ENCODE data around the gene NMRK1. TPM values are rescaled to one million over a fixed set of nuclear protein-coding genes. Genes with fewer than 3 reads are reported as not detected.

Gene NMRK1
- total RNA-seq, 1 experiment from 2014 or later = 9.7 TPM

- no peak overlapping the region for H3K4me3 ChIP-seq (ENCODE audit: low read length)
- H3K9me3 ChIP-seq (ENCODE audit: low read length) = no peaks in the 10 kb centered on the region
- H3K4me2 ChIP-seq (ENCODE audit: low read length) = no peak overlapping the region
- TF ChIP-seq EZH2phosphoT487 (IDR thresholded peaks at IDR 0.05; ENCODE audit: borderline replicate concordance, low read length) (no peak), CTCF (conservative IDR thresholded peaks at IDR 0.05; ENCODE audit: low read depth, low read length) (no peak), EZH2 (IDR thresholded peaks at IDR 0.05; ENCODE audit: low read length, unreplicated experiment) (no peak)
- ChIA-PET CTCF (no interaction called here), POLR2A (ENCODE audit: unreplicated experiment) (no interaction called here)
- H2AFZ ChIP-seq (ENCODE audit: low read length) = no peak overlapping the region
- ATAC-seq (no peak), DNase-seq (no peak)
- no peaks in the 10 kb centered on the region for H3K27me3 ChIP-seq (ENCODE audit: low read length)
- no peak overlapping the region for H3K9ac ChIP-seq (ENCODE audit: low read length)
- no peaks in the 10 kb centered on the region for H4K20me1 ChIP-seq (ENCODE audit: low read length)
- no peaks in the 10 kb centered on the region for H3K9me2 ChIP-seq (replicated peaks; ENCODE audit: low read length)
- peaks cover 3% of the 10 kb centered on the region; the same call in 1 of the 2 replicates for H3K79me2 ChIP-seq (ENCODE audit: low read length)
- no peaks in the 10 kb centered on the region for H3K4me1 ChIP-seq (ENCODE audit: insufficient read depth, low read length)
- H3F3A ChIP-seq (ENCODE audit: low read length, unreplicated experiment) = no peaks in the 10 kb centered on the region
- H3K36me3 ChIP-seq (ENCODE audit: low read depth, low read length) = no peaks in the 10 kb centered on the region
- BruUV-seq (replicated peaks) = no TSS peak
- intact Hi-C loops (cut with micrococcal nuclease) = no loop called here
- H3K27ac ChIP-seq (ENCODE audit: low read length) = no peak overlapping the region
Observed at GRCh38 chr9:75117564-75117963, 29.6 kb upstream of the NMRK1 start.

- peaks cover 3% of the 10 kb centered on the region; the same call in 1 of the 2 replicates for H3K79me2 ChIP-seq (ENCODE audit: low read length)
- H2AFZ ChIP-seq (ENCODE audit: low read length) = no peak overlapping the region
Observed at GRCh38 chr9:75116306-75116705, 28.4 kb upstream of the NMRK1 start.

More at GRCh38 chr9:75116306-75116705, 28.4 kb upstream of the NMRK1 start:
- Histone ChIP-seq H3F3A (ENCODE audit: low read length, unreplicated experiment) (no peaks in the 10 kb centered on the region), H3K27me3 (ENCODE audit: low read length) (no peaks in the 10 kb centered on the region), H3K4me3 (ENCODE audit: low read length) (no peak overlapping the region), H4K20me1 (ENCODE audit: low read length) (no peaks in the 10 kb centered on the region), H3K9me2 (replicated peaks; ENCODE audit: low read length) (no peaks in the 10 kb centered on the region), H3K9me3 (ENCODE audit: low read length) (no peaks in the 10 kb centered on the region), H3K4me1 (ENCODE audit: insufficient read depth, low read length) (no peaks in the 10 kb centered on the region), H3K27ac (ENCODE audit: low read length) (no peak overlapping the region), H3K36me3 (ENCODE audit: low read depth, low read length) (no peaks in the 10 kb centered on the region), H3K4me2 (ENCODE audit: low read length) (no peak overlapping the region), H3K9ac (ENCODE audit: low read length) (no peak overlapping the region)
- no peak for ATAC-seq
- intact Hi-C loops (cut with micrococcal nuclease) = no loop called here
- ChIA-PET CTCF (no interaction called here), POLR2A (ENCODE audit: unreplicated experiment) (no interaction called here)
- no TSS peak for BruUV-seq (replicated peaks)
- no peak for DNase-seq
- no peak for TF ChIP-seq CTCF (conservative IDR thresholded peaks at IDR 0.05; ENCODE audit: low read depth, low read length)
- TF ChIP-seq EZH2 (IDR thresholded peaks at IDR 0.05; ENCODE audit: low read length, unreplicated experiment) = no peak
- TF ChIP-seq EZH2phosphoT487 (IDR thresholded peaks at IDR 0.05; ENCODE audit: borderline replicate concordance, low read length) = no peak
